Pancreas (tissue), 10 donors: Measurements from ENCODE around the gene ERN1. TPM values are rescaled to one million over a fixed set of nuclear protein-coding genes. Genes with fewer than 3 reads are reported as not detected.

Experiments
- ATAC-seq, 4 donors: fragments of 200-7000 bp; cut with Tn5 transposase; one replicate each; pipeline versions ENCODE4 v1.8.0 to v1.9.1; 2020; ENCODE audit warnings: mild to moderate bottlenecking in 4 of 4, moderate library complexity in 4 of 4
- DNase-seq, 6 donors: peaks; one replicate each; pipeline ENCODE4 v3.0.0-alpha.2; 2020
- FAIRE-seq: peaks from 2 replicates; lab custom pipeline; 2012; peaks lifted over from hg19 to GRCh38; lab: Jason Lieb, UNC
- H3K27ac ChIP-seq, 4 donors: fragments of 200-600 bp; sonication (generic); 1 replicate in 3 of 4; 2 replicates in 1 of 4; pipeline versions ENCODE4 v1.5.0 to v1.8.0; 2020
- H3K27me3 ChIP-seq, 4 donors: fragments of 200-600 bp; one replicate each; pipeline ENCODE4 v1.8.0; 2021
- H3K36me3 ChIP-seq, 3 donors: fragments of 200-600 bp; sonication (generic) in 1 of 3; one replicate each; pipeline versions ENCODE4 v1.5.0 to v1.8.0; 2020 to 2021
- H3K4me1 ChIP-seq, 3 donors: fragments of 200-600 bp; one replicate each; pipeline ENCODE4 v1.8.0; 2021
- H3K4me3 ChIP-seq, 4 donors: fragments of 200-600 bp; sonication (generic) in 2 of 4; one replicate each; pipeline versions ENCODE4 v1.5.0 to v1.8.0; 2020 to 2021
- H3K9me3 ChIP-seq, 4 donors: fragments of 200-600 bp; one replicate each; pipeline ENCODE4 v1.8.0; 2021
- CTCF ChIP-seq, 4 donors: fragments of 200-600 bp; sonication (generic) in 3 of 4; IDR thresholded peaks; one replicate each; pipeline versions ENCODE4 v1.5.0 to v1.8.0; 2021; ENCODE audit warnings: antibody characterized with exemption in 4 of 4
- WGBS, 2 donors: extraction: QIAGEN DNeasy Blood & Tissue Kit; methylation state at CpG; one replicate each; pipeline ENCODE4 v1.1.7; 2013; 5-methylcytosine and 5-hydroxymethylcytosine counted together
- intact Hi-C, 3 donors: fragments of 100-400 bp; cut with DNase I; formaldehyde crosslinking; loops; one replicate each; pipeline versions ENCODE4 v1.11.1 to v1.14.2; 2022
- polyA plus RNA-seq, 2 donors: library from polyadenylated mRNA; stranded (reverse); fragments of 200-250 nt; gene quantifications; one replicate each; pipeline ENCODE4 v1.2.3, GENCODE V29; 2013
- total RNA-seq, 6 donors: library from RNA; stranded (reverse); fragmentation: NEBNext Ultra II Directional in 4 of 6; extraction: Animal tissue kit (Norgen Biotek cat#: 25700) in 4 of 6; gene quantifications; one replicate each; pipeline versions ENCODE4 v1.2.1 to v1.2.4, GENCODE V29; 2021 to 2023
- donor health status: healthy with polysubstance abuse.
- donor health status: DM: no; HTN: no; CAD: no; lungs with moderate emphysema.
- donor health status: DM: no; HTN: no; CAD: no.
- donor health status: control.
- donor health status: control.
- donor health status: Bipolar disorder and iron deficiency.
- donor health status: DM: yes; HTN: yes; CAD: no.
- donor health status: DM: no; HTN: no; CAD: no.
- donor health status: DM: no; HTN: no; CAD: no.
- donor health status: DM: yes; HTN: yes; CAD: no.

ERN1 gene
- total and polyA plus RNA-seq, 8 donors, result 10.4 to 151 (median 39.1) TPM

- intact Hi-C loops, result loop anchor here in 1 of 3 donors (5.0 kb wide), 1 partner anchor 136 kb away; no protein-coding TSS in a partner anchor
- 1% methylated on average over 34 of the region's 34 CpGs for WGBS, 2 donors
- Histone ChIP-seq H3K36me3 (peaks cover 0 to 2% (median 0%) of the 10 kb centered on the region in 3 donors), H3K4me3 (peak overlapping the region; percentile 70 to 97 (median 86)), H3K27me3 (no peaks in the 10 kb centered on the region), H3K27ac (peak overlapping the region; percentile 93 to 98 (median 96)), H3K4me1 (peaks cover 28 to 40% (median 38%) of the 10 kb centered on the region in 3 donors), H3K9me3 (no peaks in the 10 kb centered on the region)
- FAIRE-seq (no peak), ATAC-seq (peak; percentile 24 to 44 (median 30)), DNase-seq (peak; percentile 61 to 88 (median 70))
- no peak for TF ChIP-seq CTCF (IDR thresholded peaks at IDR 0.05)
Measured at GRCh38 chr17:64146418-64147109, 16.6 kb upstream of the ERN1 start.

GRCh38 chr17:64145751-64146417 lies 15.9 kb upstream of the ERN1 start:
- ATAC-seq (peak; percentile 87 to 93 (median 88)), DNase-seq (peak; percentile 90 to 99 (median 96)), FAIRE-seq (peak; percentile 41)
- intact Hi-C loops, result loop anchor here in 1 of 3 donors (5.0 kb wide), 1 partner anchor 136 kb away; no protein-coding TSS in a partner anchor
- Histone ChIP-seq H3K36me3 (no peaks in the 10 kb centered on the region), H3K27ac (peak overlapping the region; percentile 93 to 98 (median 96)), H3K9me3 (no peaks in the 10 kb centered on the region), H3K4me1 (peaks cover 21 to 33% (median 32%) of the 10 kb centered on the region in 3 donors), H3K4me3 (peak overlapping the region; percentile 70 to 97 (median 86)), H3K27me3 (no peaks in the 10 kb centered on the region)
- no peak for TF ChIP-seq CTCF (IDR thresholded peaks at IDR 0.05)
- 0% methylated on average over 51 of the region's 51 CpGs for WGBS, 2 donors

GRCh38 chr17:64145375-64145750 lies 15.4 kb upstream of the ERN1 start:
- peak overlapping the region; percentile 70 to 97 (median 86) for H3K4me3 ChIP-seq
- no peak for FAIRE-seq
- WGBS, 2 donors, result 1 to 2% methylated on average over 15 of the region's 15 CpGs
- ATAC-seq, result peak in 2 of 4 donors; percentile 1
- TF ChIP-seq CTCF (IDR thresholded peaks at IDR 0.05), result no peak
- peaks cover 17 to 28% (median 26%) of the 10 kb centered on the region in 3 donors for H3K4me1 ChIP-seq
- no peaks in the 10 kb centered on the region for H3K27me3 ChIP-seq
- no peaks in the 10 kb centered on the region for H3K36me3 ChIP-seq
- no peaks in the 10 kb centered on the region for H3K9me3 ChIP-seq
- DNase-seq, result no peak
- intact Hi-C loops, result loop anchor here in 1 of 3 donors (5.0 kb wide), 1 partner anchor 137 kb away; no protein-coding TSS in a partner anchor
- H3K27ac ChIP-seq, result peak overlapping the region in 3 of 4 donors; percentile 96 to 98 (median 97)

- no peak for TF ChIP-seq CTCF (IDR thresholded peaks at IDR 0.05)
- peaks cover 0 to 4% (median under 1%) of the 10 kb centered on the region in 3 donors for H3K4me1 ChIP-seq
- ATAC-seq (no peak), FAIRE-seq (no peak), DNase-seq (no peak)
- no peaks in the 10 kb centered on the region for H3K9me3 ChIP-seq
- intact Hi-C loops, result loop anchor here (10.0 kb wide), 3 partner anchors 105 to 225 kb away; partner anchors contain the start of genes CSHL1 (in 2 of the 3), GH1 (in 2 of the 3) and ICAM2 (in 1 of the 3)
- H3K36me3 ChIP-seq, result no peaks in the 10 kb centered on the region
- H3K4me3 ChIP-seq, result no peak overlapping the region
- 46 to 47% methylated on average over 6 of the region's 6 CpGs for WGBS, 2 donors
- H3K27me3 ChIP-seq, result no peaks in the 10 kb centered on the region
- no peak overlapping the region for H3K27ac ChIP-seq
Measured at GRCh38 chr17:64139542-64139941, 9.6 kb upstream of the ERN1 start.
